ENCODE results near the gene CHCHD6. TPM values are rescaled to one million over a fixed set of nuclear protein-coding genes. Genes with fewer than 3 reads are reported as not detected.

CHCHD6 gene
- total and polyA plus RNA-seq, 4 donors: 2.0 to 5.1 (median 3.9) TPM

DNA sequence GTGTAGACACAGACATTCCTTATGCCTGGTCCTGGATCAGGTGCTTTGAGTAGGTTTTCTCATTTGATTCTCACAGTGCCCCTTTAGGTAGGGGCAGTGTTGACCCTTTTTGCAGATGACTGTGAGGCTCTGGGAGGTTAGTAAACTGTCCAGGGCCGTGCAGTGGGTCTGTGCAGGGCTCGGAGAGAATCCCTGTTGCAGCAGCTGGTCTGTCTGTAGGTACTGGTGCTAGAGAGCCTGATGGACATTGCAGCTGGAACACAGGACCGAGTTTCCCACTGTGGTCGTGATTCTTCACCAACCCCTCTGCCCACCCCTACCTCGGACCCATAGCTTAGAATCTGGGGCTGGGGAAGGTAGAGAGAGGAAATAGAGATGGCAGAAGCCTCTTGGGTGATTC lies 51.8 kb downstream of the CHCHD6 start:
- Histone ChIP-seq H3K4me1 (ENCODE audit: control insufficient read depth in 4 of 4, insufficient read depth in 4 of 4, low read length in 3 of 4) (no peaks in the 10 kb centered on the region), H3K4me3 (ENCODE audit: low read depth in 1 of 3, low read length in 3 of 3) (no peak overlapping the region), H3K27me3 (ENCODE audit: control insufficient read depth in 4 of 4, insufficient read depth in 4 of 4, low read length in 3 of 4) (no peaks in the 10 kb centered on the region), H3K27ac (ENCODE audit: low read depth in 1 of 2, low read length in 2 of 2) (no peak overlapping the region), H3K9me3 (ENCODE audit: control insufficient read depth in 4 of 4, low read length in 3 of 4) (no peaks in the 10 kb centered on the region), H3K36me3 (ENCODE audit: control insufficient read depth in 4 of 4, insufficient read depth in 3 of 4, low read depth in 1 of 4, low read length in 3 of 4) (no peaks in the 10 kb centered on the region), H3K9ac (ENCODE audit: low read depth in 1 of 2, low read length in 2 of 2) (no peak overlapping the region)
- no peak for TF ChIP-seq ATF3 (IDR thresholded peaks at IDR 0.05)
- TF ChIP-seq RAD21 (IDR thresholded peaks at IDR 0.05): no peak
- no peak for TF ChIP-seq CTCF (IDR thresholded peaks at IDR 0.05; ENCODE audit: low read depth, low read length, missing input control)
- 93% methylated on average over 5 of the region's 5 CpGs for WGBS
- no peak for DNase-seq (ENCODE audit: low spot score)

DNA sequence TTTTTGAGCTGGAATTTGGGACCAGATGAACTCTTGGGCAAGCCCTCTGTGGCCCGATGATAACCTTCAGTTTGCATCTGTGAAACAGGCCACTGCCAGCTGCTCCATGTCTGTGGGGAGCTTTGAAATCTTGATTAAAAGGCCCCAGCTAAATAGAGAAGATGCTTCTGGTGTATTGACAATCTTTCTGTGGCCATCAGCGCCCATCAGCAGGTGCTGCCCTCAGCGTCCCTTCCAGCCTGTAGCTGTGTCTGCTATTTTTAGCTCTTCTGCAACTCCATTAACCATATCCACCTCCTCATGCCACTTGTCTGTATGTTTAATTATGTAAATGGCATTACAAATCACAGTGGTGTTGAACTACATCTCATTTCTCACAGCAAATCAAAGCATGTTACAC lies 54.0 kb downstream of the CHCHD6 start:
- Histone ChIP-seq H3K9ac (ENCODE audit: low read depth in 1 of 2, low read length in 2 of 2) (no peak overlapping the region), H3K4me1 (ENCODE audit: control insufficient read depth in 4 of 4, insufficient read depth in 4 of 4, low read length in 3 of 4) (no peaks in the 10 kb centered on the region), H3K36me3 (ENCODE audit: control insufficient read depth in 4 of 4, insufficient read depth in 3 of 4, low read depth in 1 of 4, low read length in 3 of 4) (no peaks in the 10 kb centered on the region), H3K9me3 (ENCODE audit: control insufficient read depth in 4 of 4, low read length in 3 of 4) (no peaks in the 10 kb centered on the region), H3K27ac (ENCODE audit: low read depth in 1 of 2, low read length in 2 of 2) (no peak overlapping the region), H3K4me3 (ENCODE audit: low read depth in 1 of 3, low read length in 3 of 3) (no peak overlapping the region), H3K27me3 (ENCODE audit: control insufficient read depth in 4 of 4, insufficient read depth in 4 of 4, low read length in 3 of 4) (no peaks in the 10 kb centered on the region)
- no peak for DNase-seq (ENCODE audit: low spot score)
- TF ChIP-seq, protein P1, sequence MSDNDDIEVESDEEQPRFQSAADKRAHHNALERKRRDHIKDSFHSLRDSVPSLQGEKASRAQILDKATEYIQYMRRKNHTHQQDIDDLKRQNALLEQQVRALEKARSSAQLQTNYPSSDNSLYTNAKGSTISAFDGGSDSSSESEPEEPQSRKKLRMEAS (IDR thresholded peaks at IDR 0.05): no peak
- TF ChIP-seq ATF3 (IDR thresholded peaks at IDR 0.05): no peak
- TF ChIP-seq FOXA2 (IDR thresholded peaks at IDR 0.05): no peak
- TF ChIP-seq CTCF (IDR thresholded peaks at IDR 0.05; ENCODE audit: low read depth, low read length, missing input control): no peak
- TF ChIP-seq, protein P2, sequence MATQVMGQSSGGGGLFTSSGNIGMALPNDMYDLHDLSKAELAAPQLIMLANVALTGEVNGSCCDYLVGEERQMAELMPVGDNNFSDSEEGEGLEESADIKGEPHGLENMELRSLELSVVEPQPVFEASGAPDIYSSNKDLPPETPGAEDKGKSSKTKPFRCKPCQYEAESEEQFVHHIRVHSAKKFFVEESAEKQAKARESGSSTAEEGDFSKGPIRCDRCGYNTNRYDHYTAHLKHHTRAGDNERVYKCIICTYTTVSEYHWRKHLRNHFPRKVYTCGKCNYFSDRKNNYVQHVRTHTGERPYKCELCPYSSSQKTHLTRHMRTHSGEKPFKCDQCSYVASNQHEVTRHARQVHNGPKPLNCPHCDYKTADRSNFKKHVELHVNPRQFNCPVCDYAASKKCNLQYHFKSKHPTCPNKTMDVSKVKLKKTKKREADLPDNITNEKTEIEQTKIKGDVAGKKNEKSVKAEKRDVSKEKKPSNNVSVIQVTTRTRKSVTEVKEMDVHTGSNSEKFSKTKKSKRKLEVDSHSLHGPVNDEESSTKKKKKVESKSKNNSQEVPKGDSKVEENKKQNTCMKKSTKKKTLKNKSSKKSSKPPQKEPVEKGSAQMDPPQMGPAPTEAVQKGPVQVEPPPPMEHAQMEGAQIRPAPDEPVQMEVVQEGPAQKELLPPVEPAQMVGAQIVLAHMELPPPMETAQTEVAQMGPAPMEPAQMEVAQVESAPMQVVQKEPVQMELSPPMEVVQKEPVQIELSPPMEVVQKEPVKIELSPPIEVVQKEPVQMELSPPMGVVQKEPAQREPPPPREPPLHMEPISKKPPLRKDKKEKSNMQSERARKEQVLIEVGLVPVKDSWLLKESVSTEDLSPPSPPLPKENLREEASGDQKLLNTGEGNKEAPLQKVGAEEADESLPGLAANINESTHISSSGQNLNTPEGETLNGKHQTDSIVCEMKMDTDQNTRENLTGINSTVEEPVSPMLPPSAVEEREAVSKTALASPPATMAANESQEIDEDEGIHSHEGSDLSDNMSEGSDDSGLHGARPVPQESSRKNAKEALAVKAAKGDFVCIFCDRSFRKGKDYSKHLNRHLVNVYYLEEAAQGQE (IDR thresholded peaks at IDR 0.05): no peak
- TF ChIP-seq HNF4G (IDR thresholded peaks at IDR 0.05): no peak
- no peak for TF ChIP-seq RXRA (IDR thresholded peaks at IDR 0.05)
- TF ChIP-seq YY1 (IDR thresholded peaks at IDR 0.05): no peak
- TF ChIP-seq ZBTB33 (IDR thresholded peaks at IDR 0.05): no peak
- TF ChIP-seq JUND (IDR thresholded peaks at IDR 0.05): no peak
- TF ChIP-seq TAF1 (conservative IDR thresholded peaks at IDR 0.05): no peak
- TF ChIP-seq HNF4A (conservative IDR thresholded peaks at IDR 0.05): no peak
- TF ChIP-seq SP1 (IDR thresholded peaks at IDR 0.05): no peak
- TF ChIP-seq RAD21 (IDR thresholded peaks at IDR 0.05): no peak
- no peak for TF ChIP-seq NR2F2 (IDR thresholded peaks at IDR 0.05)
- TF ChIP-seq EGR1 (IDR thresholded peaks at IDR 0.05; ENCODE audit: low read depth in 2 of 2): no peak
- TF ChIP-seq GABPA (IDR thresholded peaks at IDR 0.05 in 1 of 2, conservative IDR thresholded peaks at IDR 0.05 in 1 of 2): no peak
- WGBS: 90% methylated on average over 3 of the region's 3 CpGs

Data from liver (tissue), 9 donors.